HEK293 (cell line): Measurements from ENCODE around the gene SYCN.

Experiments used
- REST ChIP-seq: fragments of 450-650 bp; formaldehyde crosslinking; IDR thresholded peaks from 2 replicates; pipeline ENCODE4 v1.5.1; 2016; ENCODE audit warnings: missing biosample characterization, missing genetic modification characterization
- ZNF23 ChIP-seq: fragments of 450-650 bp; formaldehyde crosslinking; IDR thresholded peaks from 2 replicates; pipeline ENCODE4 v1.5.1; 2016; ENCODE audit warnings: missing biosample characterization, missing genetic modification characterization, borderline replicate concordance
- ZNF629 ChIP-seq: fragments of 450-650 bp; formaldehyde crosslinking; IDR thresholded peaks from 2 replicates; pipeline ENCODE4 v1.5.1; 2017; ENCODE audit warnings: missing biosample characterization, missing genetic modification characterization
- ZNF654 ChIP-seq: fragments of 450-650 bp; formaldehyde crosslinking; IDR thresholded peaks from 2 replicates; pipeline ENCODE4 v1.5.1; 2016; ENCODE audit warnings: low read depth, missing biosample characterization, missing genetic modification characterization
- ZNF677 ChIP-seq: fragments of 450-650 bp; IDR thresholded peaks from 2 replicates; pipeline ENCODE4 v1.5.0; 2018; ENCODE audit warnings: missing biosample characterization, mild to moderate bottlenecking, missing genetic modification characterization, moderate library complexity
- TF ChIP-seq, protein P1 (sequence below): fragments of 450-650 bp; formaldehyde crosslinking; IDR thresholded peaks from 2 replicates; pipeline ENCODE4 v1.5.1; 2016; ENCODE audit warnings: missing biosample characterization, missing genetic modification characterization

GRCh38 chr19:39179754-39180153 lies 24.3 kb downstream of the SYCN start:
- TF ChIP-seq REST (tag by site-specific recombination): no peak
- TF ChIP-seq, protein P1, sequence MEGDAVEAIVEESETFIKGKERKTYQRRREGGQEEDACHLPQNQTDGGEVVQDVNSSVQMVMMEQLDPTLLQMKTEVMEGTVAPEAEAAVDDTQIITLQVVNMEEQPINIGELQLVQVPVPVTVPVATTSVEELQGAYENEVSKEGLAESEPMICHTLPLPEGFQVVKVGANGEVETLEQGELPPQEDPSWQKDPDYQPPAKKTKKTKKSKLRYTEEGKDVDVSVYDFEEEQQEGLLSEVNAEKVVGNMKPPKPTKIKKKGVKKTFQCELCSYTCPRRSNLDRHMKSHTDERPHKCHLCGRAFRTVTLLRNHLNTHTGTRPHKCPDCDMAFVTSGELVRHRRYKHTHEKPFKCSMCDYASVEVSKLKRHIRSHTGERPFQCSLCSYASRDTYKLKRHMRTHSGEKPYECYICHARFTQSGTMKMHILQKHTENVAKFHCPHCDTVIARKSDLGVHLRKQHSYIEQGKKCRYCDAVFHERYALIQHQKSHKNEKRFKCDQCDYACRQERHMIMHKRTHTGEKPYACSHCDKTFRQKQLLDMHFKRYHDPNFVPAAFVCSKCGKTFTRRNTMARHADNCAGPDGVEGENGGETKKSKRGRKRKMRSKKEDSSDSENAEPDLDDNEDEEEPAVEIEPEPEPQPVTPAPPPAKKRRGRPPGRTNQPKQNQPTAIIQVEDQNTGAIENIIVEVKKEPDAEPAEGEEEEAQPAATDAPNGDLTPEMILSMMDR: no peak
- no peak for TF ChIP-seq ZNF677 (tag by site-specific recombination)
- TF ChIP-seq ZNF629 (tag by site-specific recombination): no peak
- TF ChIP-seq ZNF23 (tag by site-specific recombination): no peak
- no peak for TF ChIP-seq ZNF654 (tag by site-specific recombination)
